K562 (cell line): Measurements from ENCODE around the gene HOTAIR. TPM values are rescaled to one million over a fixed set of nuclear protein-coding genes. Genes with fewer than 3 reads are reported as not detected.

Experiments
- ATAC-seq: fragments of 200-7000 bp; cut with Tn5 transposase; 3 replicates; pipeline ENCODE4 v1.9.1; 2020; ENCODE audit warnings: moderate library complexity
- BruUV-seq: library from RNA; stranded (reverse); fragments of 400-500 nt; replicated peaks from 2 replicates; lab custom pipeline; 2021; lab: Mats Ljungman, UMichigan
- CTCF ChIA-PET: fragments of 300-600 bp; formaldehyde crosslinking; extraction: SDS; loops from one replicate; lab custom pipeline; 2021; ENCODE audit warnings: low intra/inter-chr PET ratio; lab: Yijun Ruan, JAX
- POLR2A ChIA-PET: fragments of 300-600, 350-650 bp; sonication (Branson Sonifier 250); formaldehyde crosslinking; extraction: SDS; loops from one replicate; lab custom pipeline; 2021; ENCODE audit warnings: antibody characterized with exemption, inconsistent platforms; lab: Yijun Ruan, JAX
- DNase-seq, 4 experiments: peaks; one replicate each; pipeline versions ENCODE4 v3.0.0 to v3.0.0-alpha.2; 2011 to 2018; ENCODE audit warnings: low spot score in 3 of 4, mixed read lengths in 3 of 4; ENCODE audit errors: extremely low read depth in 1 of 4
- FAIRE-seq: peaks from 2 replicates; lab custom pipeline; 2011; peaks lifted over from hg19 to GRCh38; lab: Jason Lieb, UNC
- H2AFZ ChIP-seq: 2 replicates; pipeline ENCODE4 v1.6.0; 2011; ENCODE audit warnings: low read depth, low read length, control low read depth, inconsistent platforms
- H3K27ac ChIP-seq: fragments of 200-600 bp; 3 replicates; pipeline ENCODE4 v1.8.0; 2011; ENCODE audit warnings: low read depth, mild to moderate bottlenecking, control low read depth, inconsistent platforms, low read length, moderate library complexity, mixed read lengths; ENCODE audit errors: extremely low read depth
- H3K27me3 ChIP-seq, 2 experiments: fragments of 300-600 bp in 1 of 2; 2 replicates in 1 of 2; 3 replicates in 1 of 2; pipeline versions ENCODE4 v1.6.0 to v1.8.0; 2011; ENCODE audit warnings: inconsistent platforms in 2 of 2, low read length in 2 of 2, mild to moderate bottlenecking in 1 of 2, mixed read lengths in 1 of 2, moderate library complexity in 1 of 2; ENCODE audit not compliant: control insufficient read depth in 2 of 2, insufficient read depth in 2 of 2
- H3K36me3 ChIP-seq: fragments of 300-600 bp; 3 replicates; pipeline ENCODE4 v1.8.0; 2011; ENCODE audit warnings: mild to moderate bottlenecking, low read length, inconsistent platforms; ENCODE audit not compliant: control insufficient read depth, insufficient read depth
- H3K4me1 ChIP-seq, 2 experiments: fragments of 200-600 bp in 1 of 2; replicated peaks in 1 of 2; 2 replicates in 1 of 2; 3 replicates in 1 of 2; pipeline versions ENCODE4 v1.5.1 to v1.8.0; 2011; ENCODE audit warnings: inconsistent platforms in 2 of 2, low read length in 2 of 2, mild to moderate bottlenecking in 1 of 2, mixed read lengths in 1 of 2, moderate library complexity in 1 of 2; ENCODE audit not compliant: control insufficient read depth in 2 of 2, insufficient read depth in 2 of 2
- H3K4me2 ChIP-seq: 2 replicates; pipeline ENCODE4 v1.6.1; 2011; ENCODE audit warnings: low read length, control low read depth, inconsistent platforms, mixed read lengths; ENCODE audit not compliant: insufficient read depth
- H3K4me3 ChIP-seq: fragments of 200-600 bp; sonication (generic), shearing (Covaris generic); 2 replicates; pipeline ENCODE4 v1.5.1; 2016; ENCODE audit warnings: control low read depth, inconsistent platforms
- H3K79me2 ChIP-seq: fragments of 200-600 bp; 3 replicates; pipeline ENCODE4 v1.8.0; 2011; ENCODE audit warnings: low read length, inconsistent platforms; ENCODE audit not compliant: control insufficient read depth, insufficient read depth
- H3K9ac ChIP-seq, 2 experiments: 2 replicates each; pipeline versions ENCODE4 v1.6.0 to v1.6.1; 2011; ENCODE audit warnings: low read depth in 2 of 2, low read length in 2 of 2, control low read depth in 1 of 2, inconsistent platforms in 1 of 2, mild to moderate bottlenecking in 1 of 2, mixed read lengths in 1 of 2; ENCODE audit not compliant: insufficient read depth in 1 of 2
- H3K9me1 ChIP-seq: one replicate; pipeline ENCODE4 v1.6.0; 2011; ENCODE audit warnings: inconsistent platforms, mild to moderate bottlenecking, low read length, moderate library complexity; ENCODE audit not compliant: control insufficient read depth, insufficient read depth
- H3K9me3 ChIP-seq: replicated peaks from 2 replicates; pipeline ENCODE4 v1.5.1; 2011; ENCODE audit warnings: low read depth, low read length, inconsistent platforms; ENCODE audit not compliant: control insufficient read depth, insufficient read depth
- H4K20me1 ChIP-seq: replicated peaks from 2 replicates; pipeline ENCODE4 v1.6.1; 2011; ENCODE audit warnings: low read length, inconsistent platforms, mixed read lengths; ENCODE audit not compliant: control insufficient read depth, insufficient read depth
- FOXA3 ChIP-seq, 2 experiments: fragments of 450-650 bp in 1 of 2; sonication (generic) in 1 of 2; formaldehyde crosslinking; IDR thresholded peaks in 1 of 2; conservative IDR thresholded peaks in 1 of 2; 2 replicates each; pipeline versions ENCODE4 v1.4.0 to v1.8.0; 2020 to 2022; ENCODE audit warnings: mild to moderate bottlenecking in 2 of 2, missing genetic modification reagents in 1 of 2
- FOXK2 ChIP-seq, 2 experiments: fragments of 450-650 bp; IDR thresholded peaks in 1 of 2; conservative IDR thresholded peaks in 1 of 2; 2 replicates each; pipeline ENCODE4 v1.6.1; 2016; ENCODE audit warnings: low read depth in 2 of 2, mild to moderate bottlenecking in 1 of 2
- GABPB2 ChIP-seq: fragments of 250-450 bp; sonication (Bioruptor Pico); conservative IDR thresholded peaks from 2 replicates; pipeline ENCODE4 v1.5.1; 2021; ENCODE audit warnings: mild to moderate bottlenecking
- JUND ChIP-seq, 2 experiments: IDR thresholded peaks; 2 replicates in 1 of 2; 3 replicates in 1 of 2; pipeline ENCODE4 v1.6.1; 2011; ENCODE audit warnings: borderline replicate concordance in 2 of 2, low read depth in 2 of 2, low read length in 2 of 2, improper control_type of control experiment in 1 of 2, missing biosample characterization in 1 of 2, missing genetic modification characterization in 1 of 2, missing genetic modification reagents in 1 of 2
- KDM5B ChIP-seq: fragments of 200-600 bp; sonication (generic); IDR thresholded peaks from 2 replicates; pipeline ENCODE4 v1.6.1; 2012; ENCODE audit warnings: low read depth, mild to moderate bottlenecking, moderate library complexity, low read length, control low read depth, inconsistent platforms; ENCODE audit not compliant: insufficient replicate concordance
- L3MBTL2 ChIP-seq: fragments of 450-650 bp; IDR thresholded peaks from 2 replicates; pipeline ENCODE4 v1.6.1; 2016; ENCODE audit warnings: mild to moderate bottlenecking, moderate library complexity
- LEF1 ChIP-seq: fragments of 450-650 bp; IDR thresholded peaks from 2 replicates; pipeline ENCODE4 v1.6.1; 2016; ENCODE audit warnings: mild to moderate bottlenecking
- MAZ ChIP-seq, 2 experiments: fragments of 450-650 bp in 1 of 2; sonication (generic) in 1 of 2; formaldehyde crosslinking; IDR thresholded peaks in 1 of 2; conservative IDR thresholded peaks in 1 of 2; 2 replicates each; pipeline versions ENCODE4 v1.4.0 to v1.5.0; 2020; ENCODE audit warnings: mild to moderate bottlenecking in 1 of 2, missing genetic modification reagents in 1 of 2
- MEF2D ChIP-seq: conservative IDR thresholded peaks from 2 replicates; pipeline ENCODE4 v1.6.1; 2016; ENCODE audit warnings: low read depth, missing genetic modification characterization, missing compliant biosample characterization
- MYNN ChIP-seq, 2 experiments: sonication (generic); formaldehyde crosslinking in 1 of 2; IDR thresholded peaks; 2 replicates each; pipeline versions ENCODE4 v1.5.0 to v1.6.1; 2016 to 2020; ENCODE audit warnings: antibody characterized with exemption in 1 of 2, missing genetic modification reagents in 1 of 2
- NFE2 ChIP-seq: IDR thresholded peaks from 2 replicates; pipeline ENCODE4 v1.6.1; 2014; ENCODE audit warnings: antibody characterized with exemption, low read depth
- POLR2B ChIP-seq: fragments of 450-650 bp; IDR thresholded peaks from 2 replicates; pipeline ENCODE4 v1.6.1; 2018; ENCODE audit warnings: low read depth; ENCODE audit not compliant: partially characterized antibody
- SRF ChIP-seq, 2 experiments: fragments of 250-450, 450-650 bp in 1 of 2; sonication (Bioruptor Pico) in 1 of 2; sonication (generic) in 1 of 2; formaldehyde crosslinking; IDR thresholded peaks; 2 replicates each; pipeline versions ENCODE4 v1.5.0 to v1.5.1; 2020 to 2022; ENCODE audit warnings: mild to moderate bottlenecking in 1 of 2, missing genetic modification reagents in 1 of 2
- STAT5B ChIP-seq: fragments of 250-450 bp; sonication (Bioruptor Pico); IDR thresholded peaks from 2 replicates; pipeline ENCODE4 v1.8.0; 2021; ENCODE audit warnings: mild to moderate bottlenecking, inconsistent platforms
- SUPT5H ChIP-seq: fragments of 450-650 bp; IDR thresholded peaks from 2 replicates; pipeline ENCODE4 v1.6.1; 2016
- THRB ChIP-seq: fragments of 450-650 bp; formaldehyde crosslinking; conservative IDR thresholded peaks from 2 replicates; pipeline ENCODE4 v1.4.0; 2022; ENCODE audit warnings: mild to moderate bottlenecking, missing genetic modification characterization
- TOE1 ChIP-seq, 2 experiments: fragments of 450-650 bp in 1 of 2; sonication (generic) in 1 of 2; formaldehyde crosslinking in 1 of 2; IDR thresholded peaks; 2 replicates each; pipeline versions ENCODE4 v1.7.1 to v1.8.0; 2016 to 2022; ENCODE audit warnings: borderline replicate concordance in 2 of 2, mild to moderate bottlenecking in 2 of 2, antibody characterized with exemption in 1 of 2, inconsistent platforms in 1 of 2, low read depth in 1 of 2, missing genetic modification reagents in 1 of 2, moderate library complexity in 1 of 2
- ZNF175 ChIP-seq: fragments of 200-800 bp; sonication (Bioruptor generic); IDR thresholded peaks from 2 replicates; pipeline ENCODE4 v1.6.1; 2016; ENCODE audit warnings: low read depth, mild to moderate bottlenecking, missing genetic modification characterization, missing compliant biosample characterization
- WGBS: fragments of 100-300 bp; shearing (Covaris generic); methylation state at CpG from one replicate; pipeline ENCODE4 v1.1.6; 2016; ENCODE audit warnings: low coverage, mixed read lengths; ENCODE audit not compliant: insufficient coverage; ENCODE audit errors: missing lambda C conversion rate; 5-methylcytosine and 5-hydroxymethylcytosine counted together
- in situ Hi-C: fragments of 300-500 bp; cut with MboI; formaldehyde crosslinking; loops from 4 replicates; pipeline ENCODE4 v1.15.0; 2018; ENCODE audit warnings: inconsistent platforms, mixed read lengths
- intact Hi-C: fragments of 100-400 bp; cut with micrococcal nuclease; formaldehyde crosslinking; loops from 2 replicates; pipeline ENCODE4 v1.14.2; 2022
- polyA plus RNA-seq, 8 experiments: library from polyadenylated mRNA; depleted of rRNA in 4 of 8; stranded (reverse) in 5 of 8; unstranded in 3 of 8; fragments of >200 nt; fragmentation: Nextera tagmentation in 2 of 8; fragmentation: Illumina TruSeq in 1 of 8; extraction: Ambion mirVana in 2 of 8; extraction: Trizol in 1 of 8; gene quantifications; 2 replicates each; pipeline versions ENCODE4 v1.2.1 to v1.2.3, GENCODE V29; 2011 to 2014; ENCODE audit warnings: inconsistent platforms in 1 of 8, missing spikeins in 1 of 8
- total RNA-seq, 7 experiments: library from RNA; depleted of rRNA in 6 of 7; stranded (reverse); fragments of >200 nt in 6 of 7; fragmentation: Illumina TruSeq in 2 of 7; extraction: Trizol in 2 of 7; gene quantifications; 2 replicates each; pipeline versions ENCODE4 v1.2.1 to v1.2.3, GENCODE V29; 2011 to 2021; ENCODE audit warnings: low replicate concordance in 1 of 7

The HOTAIR gene
- total and polyA plus RNA-seq, 9 of the 15 experiments (the other 6 are each of a cell fraction or from before 2014, with no cell fraction given): 0.04 TPM; not detected in 8

GRCh38 chr12:53949631-53950436, 24.9 kb downstream of the HOTAIR start:
- CTCF ChIA-PET: no interaction called here
- intact Hi-C loops: loop anchor here (5.0 kb wide), 1 partner anchor 143 kb away; no protein-coding TSS in a partner anchor
- TF ChIP-seq MYNN (IDR thresholded peaks at IDR 0.05): no peak
- TF ChIP-seq MYNN (CRISPR knock-in tag; IDR thresholded peaks at IDR 0.05): no peak
- TF ChIP-seq FOXA3 (CRISPR knock-in tag; conservative IDR thresholded peaks at IDR 0.05 in 1 of 2, IDR thresholded peaks at IDR 0.05 in 1 of 2): peak; percentile 24 to 43; a peak in 1 of 4 replicates
- TF ChIP-seq THRB (CRISPR knock-in tag): no peak
- no peak for TF ChIP-seq TOE1 (IDR thresholded peaks at IDR 0.05; ENCODE audit: borderline replicate concordance)
- TF ChIP-seq TOE1 (CRISPR knock-in tag; IDR thresholded peaks at IDR 0.05; ENCODE audit: borderline replicate concordance, low read depth): no peak
- TF ChIP-seq LEF1: peak; percentile 67; the same call in 1 of the 2 replicates
- peak; percentile 46; the same call in 1 of the 2 replicates for TF ChIP-seq NFE2
- TF ChIP-seq ZNF175 (CRISPR knock-in tag): 0 out of 2 replicates have a peak, but pooled peaks have one; percentile 21
- 0 out of 2 replicates have a peak, but pooled peaks have one; percentile 11 for TF ChIP-seq JUND (IDR thresholded peaks at IDR 0.05; ENCODE audit: borderline replicate concordance, low read depth, low read length)
- no peak; the same call in 2 of the 3 replicates for TF ChIP-seq JUND (tag; IDR thresholded peaks at IDR 0.05; ENCODE audit: borderline replicate concordance, low read depth, low read length)
- no peak for TF ChIP-seq KDM5B
- TF ChIP-seq SUPT5H: no peak
- no peak for TF ChIP-seq POLR2B
- TF ChIP-seq MEF2D (tag): no peak
- TF ChIP-seq L3MBTL2: 0 out of 2 replicates have a peak, but pooled peaks have one; percentile 29
- TF ChIP-seq STAT5B (CRISPR knock-in tag): no peak
- TF ChIP-seq SRF (CRISPR knock-in tag; IDR thresholded peaks at IDR 0.05): peak in 1 of 2 experiments; percentile 90; a peak in 2 of 4 replicates
- no peak for TF ChIP-seq FOXK2 (conservative IDR thresholded peaks at IDR 0.05 in 1 of 2, IDR thresholded peaks at IDR 0.05 in 1 of 2; ENCODE audit: low read depth in 2 of 2)
- peak in 1 of 2 experiments; percentile 71; a peak in 2 of 4 replicates for TF ChIP-seq MAZ (CRISPR knock-in tag; conservative IDR thresholded peaks at IDR 0.05 in 1 of 2, IDR thresholded peaks at IDR 0.05 in 1 of 2)
- TF ChIP-seq GABPB2 (CRISPR knock-in tag): no peak

More at GRCh38 chr12:53949631-53950436, 24.9 kb downstream of the HOTAIR start:
- Histone ChIP-seq H4K20me1 (peaks cover 6% of the 10 kb centered on the region), H3K27me3 (peaks cover 45 to 61% of the 10 kb centered on the region in 2 experiments), H3K4me3 (no peak overlapping the region), H3K4me2 (peak overlapping the region; percentile 24; the same call in 1 of the 2 replicates), H3K9ac (peak overlapping the region in 1 of 2 experiments; percentile 5; a peak in 1 of 4 replicates), H3K9me3 (no peaks in the 10 kb centered on the region), H3K36me3 (no peaks in the 10 kb centered on the region), H3K9me1 (no peaks in the 10 kb centered on the region), H3K79me2 (no peaks in the 10 kb centered on the region), H3K27ac (no peak overlapping the region), H3K4me1 (peaks cover 12 to 50% of the 10 kb centered on the region in 2 experiments; a peak in 4 of 5 replicates), H2AFZ (peak overlapping the region; percentile 54)
- DNase-seq (peak; percentile 61 to 67 (median 64)), FAIRE-seq (no peak), ATAC-seq (peak; percentile 71)
- 12% methylated on average over 31 of the region's 34 CpGs for WGBS
- in situ Hi-C loops: no loop called here
- BruUV-seq: no TSS peak
- POLR2A ChIA-PET: interaction anchor here (0.8 to 1.0 kb wide), 3 partner anchors 12 to 517 kb away, joined by 3 to 5 read pairs (median 3); no protein-coding TSS in a partner anchor
